Kidney epithelial cell (primary cell): ENCODE data around the gene HABP4. TPM values are rescaled to one million over a fixed set of nuclear protein-coding genes. Genes with fewer than 3 reads are reported as not detected.

Experiments
- DNase-seq: peaks from one replicate; pipeline ENCODE4 v3.0.0-alpha.2; 2010; ENCODE audit warnings: low read depth
- H3K27me3 ChIP-seq: 2 replicates; pipeline ENCODE4 v1.6.0; 2011; ENCODE audit warnings: low read length; ENCODE audit not compliant: control insufficient read depth, insufficient read depth
- H3K36me3 ChIP-seq: 2 replicates; pipeline ENCODE4 v1.5.1; 2011; ENCODE audit warnings: low read length; ENCODE audit not compliant: control insufficient read depth, insufficient read depth
- H3K4me3 ChIP-seq: 2 replicates; pipeline ENCODE4 v1.5.1; 2011; ENCODE audit warnings: low read depth, mild to moderate bottlenecking, control low read depth, low read length
- total RNA-seq: library from RNA; depleted of rRNA; stranded (reverse); fragments of >200 nt; gene quantifications from 2 replicates; pipeline ENCODE4 v1.2.3, GENCODE V29; 2015
- TF ChIP-seq, protein P1 (sequence below): IDR thresholded peaks from 2 replicates; pipeline ENCODE4 v1.5.1; 2011; ENCODE audit warnings: mild to moderate bottlenecking, moderate library complexity, low read length, control low read depth, inconsistent platforms; ENCODE audit not compliant: insufficient read depth, poor library complexity, severe bottlenecking

HABP4 gene
- total RNA-seq, 1 donor from 2014 or later = 26.7 TPM

DNA sequence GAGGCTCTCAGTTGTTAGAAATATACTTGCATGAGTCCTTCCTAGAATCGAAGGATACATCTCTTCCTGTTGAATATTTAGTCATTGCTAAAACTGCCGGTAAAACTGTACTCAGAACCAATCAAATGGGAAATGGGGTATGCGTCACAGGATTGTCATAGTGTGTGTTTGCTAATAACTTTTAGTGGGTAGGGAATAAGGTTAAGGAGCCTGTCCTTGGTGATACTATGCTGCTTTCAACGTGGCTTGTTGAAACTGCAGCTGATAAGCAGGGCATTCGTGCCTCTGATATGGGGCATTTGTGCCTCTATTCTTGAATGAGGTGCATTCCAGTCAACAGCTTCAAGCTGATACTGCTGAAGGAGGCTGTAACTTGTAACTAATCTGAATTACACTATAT lies 26.6 kb downstream of the HABP4 start:
- H3K27me3 ChIP-seq = no peaks in the 10 kb centered on the region
- TF ChIP-seq, protein P1, sequence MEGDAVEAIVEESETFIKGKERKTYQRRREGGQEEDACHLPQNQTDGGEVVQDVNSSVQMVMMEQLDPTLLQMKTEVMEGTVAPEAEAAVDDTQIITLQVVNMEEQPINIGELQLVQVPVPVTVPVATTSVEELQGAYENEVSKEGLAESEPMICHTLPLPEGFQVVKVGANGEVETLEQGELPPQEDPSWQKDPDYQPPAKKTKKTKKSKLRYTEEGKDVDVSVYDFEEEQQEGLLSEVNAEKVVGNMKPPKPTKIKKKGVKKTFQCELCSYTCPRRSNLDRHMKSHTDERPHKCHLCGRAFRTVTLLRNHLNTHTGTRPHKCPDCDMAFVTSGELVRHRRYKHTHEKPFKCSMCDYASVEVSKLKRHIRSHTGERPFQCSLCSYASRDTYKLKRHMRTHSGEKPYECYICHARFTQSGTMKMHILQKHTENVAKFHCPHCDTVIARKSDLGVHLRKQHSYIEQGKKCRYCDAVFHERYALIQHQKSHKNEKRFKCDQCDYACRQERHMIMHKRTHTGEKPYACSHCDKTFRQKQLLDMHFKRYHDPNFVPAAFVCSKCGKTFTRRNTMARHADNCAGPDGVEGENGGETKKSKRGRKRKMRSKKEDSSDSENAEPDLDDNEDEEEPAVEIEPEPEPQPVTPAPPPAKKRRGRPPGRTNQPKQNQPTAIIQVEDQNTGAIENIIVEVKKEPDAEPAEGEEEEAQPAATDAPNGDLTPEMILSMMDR = no peak
- no peak for DNase-seq

DNA sequence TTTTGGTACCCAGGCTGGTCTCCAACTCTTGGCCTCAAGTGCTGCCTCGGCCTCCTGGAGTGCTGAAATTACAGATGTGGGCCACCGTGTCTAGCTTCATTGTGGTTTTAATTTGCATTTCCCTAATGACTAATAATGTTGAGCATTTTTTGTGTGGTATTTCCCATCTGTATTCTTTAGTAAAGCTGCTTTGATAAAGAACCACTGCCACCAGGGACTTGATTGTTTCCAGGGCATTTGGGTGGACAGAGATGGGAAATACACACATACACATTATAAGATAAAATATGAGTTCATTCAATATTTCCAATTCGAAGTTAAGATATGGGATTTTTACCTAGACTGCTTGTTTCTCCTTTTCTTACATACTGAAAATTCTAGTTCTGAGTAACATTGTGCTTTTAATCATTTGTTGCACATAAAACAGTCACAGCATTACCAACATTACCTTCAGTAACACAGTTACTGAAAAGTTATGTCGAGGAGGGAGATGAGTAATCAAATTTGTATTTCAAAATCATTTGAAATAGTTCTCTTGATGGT lies 28.9 kb downstream of the HABP4 start:
- TF ChIP-seq, protein P1 = no peak

More for the DNA sequence above, 26.6 kb downstream of the HABP4 start:
- Histone ChIP-seq H3K4me3 (no peak overlapping the region), H3K36me3 (peaks cover 1% of the 10 kb centered on the region)

DNA sequence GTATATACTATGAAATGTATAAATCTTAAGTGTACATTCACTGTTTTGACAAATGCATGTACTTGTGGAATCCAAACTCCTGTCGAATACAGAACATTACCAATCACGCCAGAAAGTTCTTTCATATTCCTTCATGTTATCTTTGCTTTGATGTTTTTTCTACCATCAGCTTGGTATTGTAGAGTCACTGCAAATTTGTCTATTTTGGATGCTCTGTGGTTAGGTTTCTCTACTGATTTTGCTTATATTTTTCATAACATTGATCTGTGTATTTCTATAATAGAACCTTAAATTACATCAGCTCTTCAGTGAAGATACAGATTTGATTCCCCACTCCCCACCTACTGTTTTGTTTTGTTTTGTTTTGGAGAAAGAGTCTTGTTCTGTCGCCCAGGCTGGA lies 30.8 kb downstream of the HABP4 start:
- H3K4me3 ChIP-seq = no peak overlapping the region
- H3K27me3 ChIP-seq = no peaks in the 10 kb centered on the region
- no peak for DNase-seq
- TF ChIP-seq, protein P1 = no peak
- H3K36me3 ChIP-seq = peaks cover 1% of the 10 kb centered on the region

More for the DNA sequence above, 28.9 kb downstream of the HABP4 start:
- H3K27me3 ChIP-seq = no peaks in the 10 kb centered on the region
- H3K4me3 ChIP-seq = no peak overlapping the region
- no peak for DNase-seq
- H3K36me3 ChIP-seq = peaks cover 1% of the 10 kb centered on the region

DNA sequence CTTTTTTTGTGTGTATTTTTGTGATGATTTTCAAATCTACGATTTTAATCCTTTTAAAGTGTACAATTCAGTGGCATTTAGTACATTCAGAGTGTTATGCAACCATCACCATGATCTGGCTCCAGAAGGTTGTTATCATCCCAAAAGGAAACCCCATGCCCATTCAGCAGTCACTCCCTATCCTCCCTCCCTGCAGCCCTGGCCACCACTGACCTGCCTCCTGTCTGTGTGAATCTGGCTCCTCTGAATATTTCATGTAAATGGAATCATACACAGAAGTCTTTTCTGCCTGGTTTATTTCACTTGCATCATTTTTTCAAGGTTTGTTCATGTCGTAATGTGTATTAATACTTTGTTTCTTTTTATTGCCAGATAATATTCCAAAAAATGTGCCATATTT lies 32.5 kb downstream of the HABP4 start:
- no peak for DNase-seq
- no peaks in the 10 kb centered on the region for H3K36me3 ChIP-seq
- no peaks in the 10 kb centered on the region for H3K27me3 ChIP-seq
- H3K4me3 ChIP-seq = no peak overlapping the region
- TF ChIP-seq, protein P1 = no peak

DNA sequence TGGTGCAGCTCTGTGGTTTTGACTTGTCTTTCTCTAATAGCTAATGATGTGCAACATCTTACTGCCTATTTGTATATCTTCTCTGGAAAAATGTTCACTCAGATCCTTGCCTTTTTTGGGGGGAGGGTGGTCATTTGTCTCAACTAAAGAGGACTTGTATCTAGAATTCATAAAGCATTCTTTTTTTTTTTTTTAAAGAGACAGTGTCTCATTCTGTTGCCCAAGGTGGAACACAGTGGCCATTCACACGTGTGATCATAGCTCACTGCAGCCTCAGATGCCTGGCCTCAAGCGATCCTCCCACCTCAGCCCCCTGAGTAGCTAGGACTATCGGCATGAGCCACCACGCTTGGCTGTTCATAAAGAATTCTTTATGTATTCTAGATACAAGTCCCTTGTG lies 33.2 kb downstream of the HABP4 start:
- no peak for DNase-seq
- Histone ChIP-seq H3K36me3 (peaks cover under 1% of the 10 kb centered on the region), H3K27me3 (no peaks in the 10 kb centered on the region), H3K4me3 (no peak overlapping the region)
- TF ChIP-seq, protein P1 = no peak

DNA sequence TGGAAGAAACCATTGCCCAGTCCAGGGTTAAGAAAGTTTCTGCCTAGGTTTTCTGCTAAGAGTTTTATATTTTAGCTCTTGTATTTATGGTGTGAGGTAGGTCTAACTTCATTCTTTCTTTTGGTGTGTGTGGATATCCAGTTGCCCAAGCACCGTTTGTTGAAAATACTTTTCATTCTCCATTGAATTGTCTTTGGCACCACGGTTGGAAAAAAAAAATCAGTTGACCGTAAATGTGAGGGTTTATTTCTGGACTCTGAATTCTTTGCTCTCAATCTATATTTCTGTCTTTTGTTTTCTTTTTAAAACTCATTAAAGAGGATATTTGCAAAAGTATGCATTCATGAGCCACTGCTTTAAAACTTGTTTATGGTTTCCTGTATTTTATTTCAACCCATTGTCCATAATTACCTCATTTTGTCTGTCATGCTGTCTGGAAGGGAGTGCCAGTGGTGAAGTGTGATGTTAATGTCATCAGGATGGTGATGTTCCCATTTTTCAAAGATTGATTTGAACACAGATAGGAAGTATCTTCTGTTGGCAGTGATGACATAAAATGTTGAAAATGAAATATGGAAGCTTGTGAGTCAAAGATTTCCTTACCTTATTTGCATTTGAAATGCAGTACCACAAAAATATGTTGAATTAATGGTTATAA lies 33.9 kb downstream of the HABP4 start:
- no peaks in the 10 kb centered on the region for H3K27me3 ChIP-seq
- H3K4me3 ChIP-seq = no peak overlapping the region
- DNase-seq = no peak
- TF ChIP-seq, protein P1 = no peak
- peaks cover 3% of the 10 kb centered on the region for H3K36me3 ChIP-seq
